Esophagus (tissue), 2 donors: ENCODE data around the gene GGA3. TPM values are rescaled to one million over a fixed set of nuclear protein-coding genes. Genes with fewer than 3 reads are reported as not detected.
"Not testable (repeated sequence)": the region's sequence is repeated elsewhere in the genome, so short reads cannot be mapped to it uniquely, and the experiment has no call there.

Experiments used
- H3K27ac ChIP-seq, 2 donors: one replicate each; pipeline ENCODE4 v1.5.1; 2013; ENCODE audit warnings: low read depth in 2 of 2, mild to moderate bottlenecking in 2 of 2, inconsistent platforms in 1 of 2, low read length in 1 of 2, moderate library complexity in 1 of 2
- H3K27me3 ChIP-seq, 2 donors: one replicate each; pipeline ENCODE4 v1.6.1; 2013; ENCODE audit warnings: low read length in 2 of 2, control low read depth in 1 of 2, mild to moderate bottlenecking in 1 of 2; ENCODE audit not compliant: insufficient read depth in 2 of 2, control insufficient read depth in 1 of 2
- H3K36me3 ChIP-seq, 2 donors: one replicate each; pipeline ENCODE4 v1.6.1; 2013; ENCODE audit warnings: low read length in 1 of 2; ENCODE audit not compliant: control insufficient read depth in 2 of 2, insufficient read depth in 2 of 2
- H3K4me1 ChIP-seq, 2 donors: one replicate each; pipeline ENCODE4 v1.6.1; 2013; ENCODE audit warnings: low read length in 1 of 2; ENCODE audit not compliant: control insufficient read depth in 2 of 2, insufficient read depth in 2 of 2
- H3K4me3 ChIP-seq, 2 donors: one replicate each; pipeline ENCODE4 v1.5.1; 2013; ENCODE audit warnings: low read length in 2 of 2, mild to moderate bottlenecking in 2 of 2, low read depth in 1 of 2, moderate library complexity in 1 of 2
- H3K9me3 ChIP-seq, 2 donors: one replicate each; pipeline ENCODE4 v1.6.1; 2013; ENCODE audit warnings: mild to moderate bottlenecking in 2 of 2, low read depth in 1 of 2, low read length in 1 of 2, moderate library complexity in 1 of 2; ENCODE audit not compliant: control insufficient read depth in 2 of 2, insufficient read depth in 1 of 2
- WGBS, 2 donors: extraction: QIAGEN DNeasy Blood & Tissue Kit; methylation state at CpG; one replicate each; pipeline ENCODE4 v1.1.7; 2013; 5-methylcytosine and 5-hydroxymethylcytosine counted together
- polyA plus RNA-seq, 2 donors: library from polyadenylated mRNA; stranded (reverse); fragments of 200-250 nt; gene quantifications; one replicate each; pipeline ENCODE4 v1.2.3, GENCODE V29; 2013
- donor health status: healthy with polysubstance abuse.
- donor health status: Bipolar disorder and iron deficiency.

Gene GGA3
- polyA plus RNA-seq = 10 to 100 TPM; 22.8 to 33.2 TPM

DNA sequence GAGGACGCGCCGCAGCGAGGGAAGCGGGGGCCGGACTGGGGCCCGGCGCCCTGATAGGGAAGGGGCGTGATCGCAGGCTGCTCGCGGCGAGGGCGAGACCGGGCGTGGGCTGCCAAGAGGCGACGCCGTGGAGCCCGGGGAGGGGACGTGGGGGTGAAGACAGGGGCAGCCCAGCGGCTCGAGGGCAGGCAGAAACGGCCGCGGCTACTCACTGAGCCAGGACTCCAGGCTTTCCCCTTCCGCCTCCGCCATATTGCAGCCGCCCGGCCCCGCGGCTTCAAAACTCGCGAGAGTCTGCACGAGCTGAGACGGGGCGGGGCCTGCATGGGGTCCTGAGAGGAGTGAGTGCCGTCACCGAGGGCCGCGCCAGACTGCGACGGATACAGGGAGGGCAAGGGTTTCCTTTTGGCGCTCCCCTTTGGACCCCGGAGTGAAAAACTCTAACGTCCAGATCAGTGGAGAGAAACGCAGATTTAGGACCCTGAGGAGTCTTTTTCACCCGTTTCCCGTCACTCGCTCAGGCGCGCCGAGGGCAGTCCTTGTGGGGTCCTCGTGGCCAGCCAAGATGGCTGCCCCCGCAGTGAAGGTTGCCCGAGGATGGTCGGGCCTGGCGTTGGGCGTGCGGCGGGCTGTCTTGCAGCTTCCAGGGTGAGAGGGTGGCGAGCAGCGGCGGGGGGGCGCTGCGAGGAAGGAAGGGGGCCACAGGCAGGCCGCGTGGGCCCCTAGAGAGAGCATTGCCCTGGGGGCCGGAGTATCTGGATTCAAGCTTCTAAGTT lies at the start of gene GGA3, which contains the start of gene MRPS7:
Gene GGA3, minus strand, starts transcription at position 271 of the 776 bp plus-strand sequence. Its CDS starts 19 bp downstream, at position 252.
Gene MRPS7, plus strand, starts transcription at position 544 of the 776 bp plus-strand sequence. Its CDS starts 22 bp downstream, at position 566.
- Histone ChIP-seq H3K27ac (peak within 1 kb of the TSS; percentile 93 to 99), H3K4me1 (peaks cover 5 to 7% of the 10 kb centered on the region in 2 donors), H3K36me3 (peaks cover 7 to 15% of the 10 kb centered on the region in 2 donors), H3K27me3 (no peaks in the 10 kb centered on the region), H3K4me3 (peak within 1 kb of the TSS; percentile 86 to 87), H3K9me3 (no peaks in the 10 kb centered on the region)
- 0% methylated on average over 67 to 69 of the region's 69 CpGs for WGBS, 2 donors

DNA sequence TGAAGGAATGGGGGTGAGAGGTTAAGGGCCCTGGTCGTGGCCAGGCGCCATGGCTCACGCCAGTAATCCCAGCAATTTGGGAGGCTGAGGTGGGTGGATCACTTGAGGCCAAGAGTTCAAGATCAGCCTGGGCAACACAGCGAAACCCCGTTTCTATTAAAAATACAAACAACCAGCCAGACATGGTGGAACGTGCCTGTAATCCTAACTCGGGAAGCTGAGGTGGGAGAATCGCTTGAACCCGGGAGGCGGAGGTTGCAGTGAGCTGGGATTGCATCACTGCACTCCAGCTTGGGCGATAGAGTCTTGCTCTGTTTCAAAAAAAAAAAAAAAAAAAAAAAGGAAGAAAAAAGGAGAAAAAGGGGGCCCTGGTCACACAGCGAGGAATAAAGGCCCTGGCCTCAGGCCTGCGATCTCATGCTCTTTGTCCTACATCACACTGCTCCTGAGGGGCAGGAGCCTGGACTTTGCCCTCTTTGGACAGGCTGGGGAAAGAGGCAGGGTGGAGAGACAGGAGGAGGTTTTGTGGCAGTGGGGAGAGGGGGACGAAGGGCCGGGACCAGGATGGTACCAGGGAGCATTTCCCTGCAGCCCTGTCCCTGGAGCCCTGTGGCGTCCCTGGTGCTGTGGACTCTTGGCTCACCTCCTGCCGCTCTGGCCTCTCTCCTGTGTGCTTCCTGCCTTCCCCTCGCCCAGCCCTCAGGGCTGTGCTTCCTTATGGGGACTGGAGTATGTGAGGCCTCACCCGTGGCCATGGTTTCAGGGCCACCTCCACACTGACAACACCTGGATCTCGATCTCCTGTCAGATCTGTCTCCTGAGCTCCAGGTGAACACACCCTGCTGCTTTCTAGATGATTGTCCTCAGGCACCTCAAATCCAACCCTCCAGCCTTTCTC lies 47.6 kb upstream of the GGA3 start:
- H3K27me3 ChIP-seq = no peaks in the 10 kb centered on the region
- H3K4me1 ChIP-seq = peaks cover 2 to 4% of the 10 kb centered on the region in 2 donors
- WGBS, 2 donors = 58 to 70% methylated on average over 20 of the region's 20 CpGs
- no peaks in the 10 kb centered on the region for H3K36me3 ChIP-seq
- peak overlapping the region in 1 of 2 donors; percentile 3 for H3K27ac ChIP-seq
- no peak overlapping the region for H3K4me3 ChIP-seq
- no peaks in the 10 kb centered on the region for H3K9me3 ChIP-seq

GRCh38 chr17:75307957-75308731 lies 46.7 kb upstream of the GGA3 start:
- H3K4me1 ChIP-seq = peaks cover 2 to 4% of the 10 kb centered on the region in 2 donors
- no peaks in the 10 kb centered on the region for H3K27me3 ChIP-seq
- no peak overlapping the region for H3K27ac ChIP-seq
- no peak overlapping the region for H3K4me3 ChIP-seq
- 77 to 85% methylated on average over 13 of the region's 13 CpGs for WGBS, 2 donors
- no peaks in the 10 kb centered on the region for H3K9me3 ChIP-seq
- H3K36me3 ChIP-seq = no peaks in the 10 kb centered on the region

DNA sequence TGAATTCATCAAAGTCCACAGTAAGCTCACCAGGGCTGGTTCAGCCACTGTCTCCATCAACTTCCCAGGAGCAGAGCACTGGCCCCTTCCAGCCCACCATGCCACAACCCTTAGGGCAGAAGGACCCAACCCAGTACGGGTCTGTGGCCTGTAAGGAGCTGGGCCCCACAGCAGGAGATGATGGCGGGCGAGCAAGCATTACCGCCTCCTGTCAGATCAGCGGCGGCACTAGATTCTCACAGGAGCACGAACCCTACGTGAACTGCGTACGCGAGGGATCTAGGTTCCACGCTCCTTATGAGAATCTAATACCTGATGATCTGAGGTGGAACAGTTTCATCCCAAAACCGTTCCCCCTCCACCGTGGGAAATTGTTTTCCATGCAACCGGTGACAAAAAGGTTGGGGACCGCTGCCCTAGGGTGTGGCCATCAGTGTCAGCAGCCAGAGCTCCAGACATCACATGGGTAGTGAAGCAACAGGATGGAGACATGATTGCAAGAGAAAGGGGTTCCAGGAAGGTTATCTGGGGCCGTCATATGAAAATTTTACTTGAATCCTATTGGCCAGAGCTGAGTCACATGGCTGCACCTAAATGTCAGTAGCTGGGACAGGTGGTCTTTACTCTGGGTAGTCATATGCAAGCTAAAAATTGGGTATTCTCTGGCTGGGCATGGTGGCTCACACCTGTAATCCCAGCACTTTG lies 40.2 kb upstream of the GGA3 start:
- H3K4me3 ChIP-seq = no peak overlapping the region
- no peak overlapping the region for H3K27ac ChIP-seq
- 87 to 89% methylated on average over 17 of the region's 17 CpGs for WGBS, 2 donors
- H3K9me3 ChIP-seq = no peaks in the 10 kb centered on the region
- no peaks in the 10 kb centered on the region for H3K4me1 ChIP-seq
- H3K36me3 ChIP-seq = no peaks in the 10 kb centered on the region
- H3K27me3 ChIP-seq = no peaks in the 10 kb centered on the region

GRCh38 chr17:75301049-75301448 lies 39.6 kb upstream of the GGA3 start:
- H3K27ac ChIP-seq = no peak overlapping the region
- H3K36me3 ChIP-seq = no peaks in the 10 kb centered on the region
- H3K27me3 ChIP-seq = no peaks in the 10 kb centered on the region
- no peaks in the 10 kb centered on the region for H3K9me3 ChIP-seq
- WGBS, 2 donors = 81 to 84% methylated on average over 9 of the region's 9 CpGs
- H3K4me1 ChIP-seq = no peaks in the 10 kb centered on the region
- H3K4me3 ChIP-seq = no peak overlapping the region

GRCh38 chr17:75300280-75300679 lies 38.9 kb upstream of the GGA3 start:
- H3K4me1 ChIP-seq = no peaks in the 10 kb centered on the region
- H3K9me3 ChIP-seq = no peaks in the 10 kb centered on the region
- H3K36me3 ChIP-seq = no peaks in the 10 kb centered on the region
- H3K4me3 ChIP-seq = no peak overlapping the region
- no peak overlapping the region for H3K27ac ChIP-seq
- no peaks in the 10 kb centered on the region for H3K27me3 ChIP-seq
- 76 to 77% methylated on average over 7 of the region's 7 CpGs for WGBS, 2 donors

GRCh38 chr17:75295201-75296158 lies 34.1 kb upstream of the GGA3 start:
- WGBS, 2 donors = 73 to 78% methylated on average over 8 of the region's 8 CpGs
- no peaks in the 10 kb centered on the region for H3K9me3 ChIP-seq

GRCh38 chr17:75292810-75293448 lies 31.5 kb upstream of the GGA3 start:
- not testable (repeated sequence) for H3K36me3 ChIP-seq, H3K27me3 ChIP-seq, H3K9me3 ChIP-seq, H3K27ac ChIP-seq, H3K4me3 ChIP-seq, H3K4me1 ChIP-seq
- 74 to 77% methylated on average over 16 of the region's 16 CpGs for WGBS, 2 donors

More at GRCh38 chr17:75295201-75296158, 34.1 kb upstream of the GGA3 start:
- Histone ChIP-seq H3K27me3 (no peaks in the 10 kb centered on the region), H3K36me3 (no peaks in the 10 kb centered on the region), H3K27ac (peak overlapping the region; percentile 4 to 30), H3K4me1 (no peaks in the 10 kb centered on the region), H3K4me3 (no peak overlapping the region)
